ENCODE data around the gene PDCD6IP.

- no peak for TF ChIP-seq EZH2 (IDR thresholded peaks at IDR 0.05)
- no peak for TF ChIP-seq POLR2AphosphoS5 (IDR thresholded peaks at IDR 0.05; ENCODE audit: borderline replicate concordance, low read depth, low read length)
Observed at GRCh38 chr3:33908250-33908851, 109.9 kb downstream of the PDCD6IP start.
